Measurements from ENCODE around the gene GNAQ. TPM values are rescaled to one million over a fixed set of nuclear protein-coding genes. Genes with fewer than 3 reads are reported as not detected.

Gene GNAQ
- total and polyA plus RNA-seq, 2 of the 4 experiments (the other 2 are of a cell fraction) = 23.1 to 50.7 TPM

- peak overlapping the region; percentile 87; the same call in 1 of the 2 replicates for H4K5ac ChIP-seq (ENCODE audit: low read depth, low read length)
- H3K4me1 ChIP-seq (ENCODE audit: control insufficient read depth, insufficient read depth, low read length) = 0 out of 2 replicates have a peak, but pooled peaks cover 1% of the 10 kb centered on the region
- H3K4me2 ChIP-seq (ENCODE audit: low read depth, low read length) = no peak overlapping the region
- H2BK15ac ChIP-seq (ENCODE audit: low read depth, low read length) = no peak overlapping the region
- H3K18ac ChIP-seq (ENCODE audit: low read depth, low read length) = no peak overlapping the region
- no peak overlapping the region for H4K8ac ChIP-seq (ENCODE audit: low read depth in 2 of 2, low read length in 2 of 2)
- DNase-seq (no peak), ATAC-seq (ENCODE audit: low read depth) (no peak)
- no peak overlapping the region for H2AK5ac ChIP-seq (ENCODE audit: low read depth, low read length)
- no TSS peak for BruUV-seq (replicated peaks)
- no peak overlapping the region for H3K4me3 ChIP-seq (ENCODE audit: insufficient read depth, low read depth, low read length)
- no peak overlapping the region for H3K23ac ChIP-seq (ENCODE audit: low read depth, low read length)
- no peak overlapping the region for H3K9ac ChIP-seq (ENCODE audit: low read depth, low read length)
- 0 out of 2 replicates have a peak, but pooled peaks cover 5% of the 10 kb centered on the region for H3K9me1 ChIP-seq (ENCODE audit: insufficient read depth, low read length)
- ChIA-PET CTCF (no interaction called here), POLR2A (ENCODE audit: unreplicated experiment) (no interaction called here)
- H3K14ac ChIP-seq (replicated peaks; ENCODE audit: low read depth, low read length) = no peak overlapping the region
- H2BK120ac ChIP-seq (ENCODE audit: low read depth, low read length) = no peak overlapping the region
- no peak overlapping the region for H2BK20ac ChIP-seq (ENCODE audit: low read depth, low read length)
- no peak overlapping the region for H4K91ac ChIP-seq (ENCODE audit: insufficient read depth, low read depth, low read length)
- no peak overlapping the region for H2AFZ ChIP-seq (replicated peaks; ENCODE audit: low read length, poor library complexity)
- 0 out of 2 replicates have a peak, but pooled peaks cover 3% of the 10 kb centered on the region for H3K36me3 ChIP-seq (ENCODE audit: control insufficient read depth, insufficient read depth, low read length)
- H3K27me3 ChIP-seq (ENCODE audit: control insufficient read depth, insufficient read depth, low read length) = no peaks in the 10 kb centered on the region
- dilution Hi-C loops (cut with HindIII; ENCODE audit: low sequenced_read_pairs, unreplicated experiment) = no loop called here
- H3K4ac ChIP-seq (ENCODE audit: low read depth, low read length) = no peak overlapping the region
- H3K27ac ChIP-seq (ENCODE audit: insufficient read depth, low read length) = no peak overlapping the region
- no peak overlapping the region for H2AK9ac ChIP-seq (replicated peaks; ENCODE audit: low read depth, low read length, poor library complexity)
- no peaks in the 10 kb centered on the region for H3K9me3 ChIP-seq (ENCODE audit: control insufficient read depth, insufficient read depth, low read length)
- TF ChIP-seq MAZ (IDR thresholded peaks at IDR 0.05; ENCODE audit: borderline replicate concordance, low read depth, low read length) (no peak), CTCF (conservative IDR thresholded peaks at IDR 0.05; ENCODE audit: low read depth, low read length) (no peak), USF2 (IDR thresholded peaks at IDR 0.05; ENCODE audit: low read depth, low read length) (no peak), RCOR1 (IDR thresholded peaks at IDR 0.05; ENCODE audit: insufficient replicate concordance, low read length) (no peak), POLR2A (IDR thresholded peaks at IDR 0.05; ENCODE audit: low read depth, low read length) (no peak), CHD1 (IDR thresholded peaks at IDR 0.05; ENCODE audit: low read depth, low read length) (no peak), CEBPB (IDR thresholded peaks at IDR 0.05; ENCODE audit: low read depth, low read length) (no peak), SMC3 (IDR thresholded peaks at IDR 0.05; ENCODE audit: low read depth, low read length) (no peak)
- in situ Hi-C loops (cut with MboI; ENCODE audit: low sequenced_read_pairs) = no loop called here
- no peaks in the 10 kb centered on the region for H4K20me1 ChIP-seq (ENCODE audit: insufficient read depth, low read length)
- peaks cover 3 to 4% of the 10 kb centered on the region in 2 experiments; a peak in 3 of 4 replicates for H3K79me1 ChIP-seq (ENCODE audit: low read depth in 1 of 2, low read length in 2 of 2)
- 89% methylated on average over 2 of the region's 3 CpGs; no CpG with 5 or more reads in 1 of the 2 experiments for WGBS, 2 experiments (ENCODE audit: extremely low coverage in 2 of 2, insufficient read length in 1 of 2)
- no peak overlapping the region for H2BK5ac ChIP-seq (ENCODE audit: low read depth, low read length, poor library complexity, severe bottlenecking)
- intact Hi-C loops (cut with micrococcal nuclease) = no loop called here
- H3K56ac ChIP-seq (ENCODE audit: extremely low read depth, insufficient read depth, low read length) = no peak overlapping the region
These were observed 248.1 kb downstream of the GNAQ start for GRCh38 chr9:77783518-77783917.

All from IMR-90 (cell line).